Panc1 (cell line): ENCODE data around the gene ASB11. TPM values are rescaled to one million over a fixed set of nuclear protein-coding genes. Genes with fewer than 3 reads are reported as not detected.

Experiments
- ATAC-seq: fragments of 200-7000 bp; cut with Tn5 transposase; 2 replicates; pipeline ENCODE4 v1.9.1; 2020; ENCODE audit warnings: mild to moderate bottlenecking, moderate library complexity
- BruUV-seq: library from RNA; stranded (reverse); fragments of 400-500 nt; replicated peaks from 2 replicates; lab custom pipeline; 2021; lab: Mats Ljungman, UMichigan
- CTCF ChIA-PET: fragments of 300-600 bp; sonication (Branson Sonifier 250); formaldehyde crosslinking; loops from one replicate; lab custom pipeline; 2022; ENCODE audit warnings: antibody characterized with exemption; lab: Charles Lee
- POLR2A ChIA-PET: fragments of 300-600 bp; sonication (Branson Sonifier 250); formaldehyde crosslinking; loops from one replicate; lab custom pipeline; 2022; ENCODE audit warnings: antibody characterized with exemption; lab: Charles Lee
- DNase-seq: peaks from one replicate; pipeline ENCODE4 v3.0.0-alpha.2; 2010; ENCODE audit warnings: low read depth, low spot score
- H3K27ac ChIP-seq: 2 replicates; pipeline ENCODE4 v1.5.1; 2011; ENCODE audit warnings: mild to moderate bottlenecking, low read length, inconsistent platforms
- H3K27me3 ChIP-seq: fragments of 200-500 bp; sonication (Bioruptor generic); 2 replicates; pipeline ENCODE4 v1.6.0; 2014; ENCODE audit warnings: low read length, inconsistent platforms; ENCODE audit not compliant: control insufficient read depth, insufficient read depth
- H3K36me3 ChIP-seq: fragments of 200-500 bp; sonication (Bioruptor generic); 2 replicates; pipeline ENCODE4 v1.5.1; 2014; ENCODE audit warnings: inconsistent platforms, mild to moderate bottlenecking, low read length, moderate library complexity; ENCODE audit not compliant: control insufficient read depth, insufficient read depth
- H3K4me1 ChIP-seq: 2 replicates; pipeline ENCODE4 v1.5.1; 2011; ENCODE audit warnings: inconsistent platforms, mild to moderate bottlenecking, low read length, moderate library complexity; ENCODE audit not compliant: control insufficient read depth, insufficient read depth
- H3K4me3 ChIP-seq, 2 experiments: 2 replicates each; pipeline ENCODE4 v1.5.1; 2011 to 2012; ENCODE audit warnings: low read depth in 2 of 2, low read length in 2 of 2, mild to moderate bottlenecking in 2 of 2, inconsistent platforms in 1 of 2, moderate library complexity in 1 of 2
- H3K9me3 ChIP-seq: fragments of 200-500 bp; sonication (Bioruptor generic); 2 replicates; pipeline ENCODE4 v1.5.1; 2014; ENCODE audit warnings: low read depth, mild to moderate bottlenecking, inconsistent platforms, low read length, moderate library complexity; ENCODE audit not compliant: control insufficient read depth, insufficient read depth
- CTCF ChIP-seq: fragments of 450-650 bp; IDR thresholded peaks from 2 replicates; pipeline ENCODE4 v1.5.1; 2017; ENCODE audit warnings: mild to moderate bottlenecking
- POLR2AphosphoS5 ChIP-seq: IDR thresholded peaks from 2 replicates; pipeline ENCODE4 v1.6.1; 2012; ENCODE audit warnings: mild to moderate bottlenecking, low read depth, low read length, moderate library complexity
- REST ChIP-seq, 2 experiments: IDR thresholded peaks; 2 replicates each; pipeline ENCODE4 v1.6.1; 2011 to 2012; ENCODE audit warnings: low read depth in 2 of 2, control low read depth in 1 of 2, low read length in 1 of 2, mild to moderate bottlenecking in 1 of 2, moderate library complexity in 1 of 2; ENCODE audit not compliant: insufficient read depth in 1 of 2
- SIN3A ChIP-seq: IDR thresholded peaks from 2 replicates; pipeline ENCODE4 v1.6.1; 2012; ENCODE audit warnings: low read depth, mild to moderate bottlenecking, low read length, moderate library complexity, borderline replicate concordance; ENCODE audit not compliant: insufficient read depth
- TCF7L2 ChIP-seq: IDR thresholded peaks from 2 replicates; pipeline ENCODE4 v1.6.1; 2011; ENCODE audit warnings: mild to moderate bottlenecking, low read depth, low read length, inconsistent platforms
- in situ Hi-C: cut with HindIII; loops from 2 replicates; pipeline ENCODE4 v1.10.0; 2016; ENCODE audit warnings: low sequenced_read_pairs, low pct_unique_long_range_greater_than_20kb
- intact Hi-C: fragments of 100-400 bp; cut with micrococcal nuclease; formaldehyde crosslinking; loops from one replicate; pipeline ENCODE4 v1.10.0; 2022; ENCODE audit not compliant: unreplicated experiment
- total RNA-seq: library from RNA; stranded (reverse); gene quantifications from one replicate; pipeline ENCODE4 v1.2.1, GENCODE V29; 2021; ENCODE audit not compliant: unreplicated experiment

Gene ASB11
- total RNA-seq, 1 experiment from 2014 or later = not detected

GRCh38 chrX:15322072-15322471 lies 6.6 kb upstream of the ASB11 start:
- ChIA-PET POLR2A (no interaction called here), CTCF (no interaction called here)

GRCh38 chrX:15321447-15321846 lies 6.0 kb upstream of the ASB11 start:
- ATAC-seq (no peak), DNase-seq (no peak)
- Histone ChIP-seq H3K27me3 (no peaks in the 10 kb centered on the region), H3K4me3 (no peak overlapping the region), H3K9me3 (no peaks in the 10 kb centered on the region), H3K27ac (no peak overlapping the region), H3K4me1 (no peaks in the 10 kb centered on the region), H3K36me3 (no peaks in the 10 kb centered on the region)
- in situ Hi-C loops = no loop called here
- intact Hi-C loops = no loop called here
- BruUV-seq = no TSS peak
- ChIA-PET CTCF (no interaction called here), POLR2A (no interaction called here)
- no peak for TF ChIP-seq SIN3A
- no peak for TF ChIP-seq POLR2AphosphoS5
- TF ChIP-seq REST (IDR thresholded peaks at IDR 0.05; ENCODE audit: insufficient read depth in 1 of 2, low read depth in 2 of 2, low read length in 1 of 2) = no peak
- TF ChIP-seq CTCF = no peak
- no peak for TF ChIP-seq TCF7L2

More at GRCh38 chrX:15322072-15322471, 6.6 kb upstream of the ASB11 start:
- intact Hi-C loops (no loop called here), in situ Hi-C loops (no loop called here)
- DNase-seq (no peak), ATAC-seq (no peak)
- Histone ChIP-seq H3K27me3 (no peaks in the 10 kb centered on the region), H3K36me3 (no peaks in the 10 kb centered on the region), H3K27ac (no peak overlapping the region), H3K4me3 (no peak overlapping the region), H3K4me1 (no peaks in the 10 kb centered on the region), H3K9me3 (no peaks in the 10 kb centered on the region)
- BruUV-seq = no TSS peak
- TF ChIP-seq TCF7L2 (no peak), POLR2AphosphoS5 (no peak), SIN3A (no peak), REST (IDR thresholded peaks at IDR 0.05; ENCODE audit: insufficient read depth in 1 of 2, low read depth in 2 of 2, low read length in 1 of 2) (no peak), CTCF (no peak)
